NCI-H460 (cell line): ENCODE results near the gene CFDP1. TPM values are rescaled to one million over a fixed set of nuclear protein-coding genes. Genes with fewer than 3 reads are reported as not detected.
A peak's percentile ranks its signal among the peaks of the same experiment; 100 is the strongest.

Source experiments
- DNase-seq: peaks from one replicate; pipeline ENCODE4 v3.0.0-alpha.2; 2016; ENCODE audit warnings: low read depth; ENCODE audit errors: extremely low read depth
- total RNA-seq: library from RNA; depleted of rRNA; stranded (reverse); fragments of >200 nt; shearing (Covaris generic); gene quantifications from 2 replicates; pipeline ENCODE4 v1.2.3, GENCODE V29; 2014

Gene CFDP1
- total RNA-seq, 1 experiment from 2014 or later = 23.7 TPM

DNA sequence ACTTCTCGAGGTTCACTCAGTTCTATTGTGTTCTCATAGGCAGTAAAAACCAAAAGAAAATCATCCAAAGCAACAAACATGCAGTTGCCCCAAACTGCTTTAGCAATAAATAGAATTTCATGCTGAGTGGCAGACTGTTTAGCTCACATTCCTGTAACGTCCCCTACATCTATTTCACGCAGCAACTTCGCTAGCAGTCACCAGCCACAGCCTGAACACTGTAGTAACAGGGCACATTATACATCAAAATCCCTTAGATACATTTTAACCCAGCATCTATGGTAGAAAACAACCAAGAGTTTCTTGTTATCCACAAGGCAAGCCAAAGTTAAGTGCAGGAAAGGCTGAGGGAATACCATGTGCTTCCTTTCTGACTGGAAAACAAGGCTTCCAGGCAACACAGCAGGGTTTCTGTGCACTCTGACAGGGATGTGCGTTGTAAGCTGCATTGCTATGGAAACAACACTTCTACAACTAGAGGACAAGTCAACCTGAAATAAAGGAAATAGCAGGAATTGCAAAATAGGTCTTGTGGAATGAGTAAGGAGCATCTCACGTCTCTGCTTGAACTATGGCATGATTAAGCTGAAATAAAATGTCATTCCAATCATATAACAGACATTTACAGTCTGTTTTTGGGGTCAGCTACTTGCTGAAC lies 55.4 kb downstream of the CFDP1 start:
- peak; percentile 15 for DNase-seq

DNA sequence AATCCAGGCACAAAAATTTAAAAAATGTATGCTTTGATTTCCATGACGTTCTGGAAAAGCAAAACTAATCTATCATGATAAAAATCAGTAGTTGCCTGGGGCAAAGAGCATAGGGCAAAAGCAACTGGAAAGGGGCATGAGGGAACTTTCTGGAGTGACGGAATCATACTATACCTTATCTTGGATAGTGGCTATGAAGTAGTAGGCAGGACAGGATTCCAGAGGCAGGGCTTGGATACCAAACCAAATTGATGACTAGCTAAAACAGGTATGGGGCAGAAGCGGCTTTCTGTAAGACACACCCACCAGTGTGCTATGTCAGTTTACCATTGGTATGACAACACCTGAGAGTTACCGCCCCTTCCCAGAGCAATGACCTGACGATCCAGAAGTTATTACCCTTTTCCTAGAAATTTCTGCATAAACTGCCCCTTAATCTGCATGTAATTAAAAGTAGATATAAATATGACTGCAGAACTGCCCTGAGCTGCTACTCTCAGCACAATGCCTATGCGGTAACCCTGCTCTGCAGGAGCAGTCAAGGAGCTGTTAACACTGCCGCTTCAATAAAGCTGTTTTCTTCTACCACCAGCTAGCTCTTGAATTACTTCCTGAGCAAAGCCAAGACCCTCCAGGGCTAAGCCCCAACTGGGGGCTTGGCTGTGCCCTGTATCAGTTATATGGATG lies 56.7 kb downstream of the CFDP1 start:
- DNase-seq = no peak

DNA sequence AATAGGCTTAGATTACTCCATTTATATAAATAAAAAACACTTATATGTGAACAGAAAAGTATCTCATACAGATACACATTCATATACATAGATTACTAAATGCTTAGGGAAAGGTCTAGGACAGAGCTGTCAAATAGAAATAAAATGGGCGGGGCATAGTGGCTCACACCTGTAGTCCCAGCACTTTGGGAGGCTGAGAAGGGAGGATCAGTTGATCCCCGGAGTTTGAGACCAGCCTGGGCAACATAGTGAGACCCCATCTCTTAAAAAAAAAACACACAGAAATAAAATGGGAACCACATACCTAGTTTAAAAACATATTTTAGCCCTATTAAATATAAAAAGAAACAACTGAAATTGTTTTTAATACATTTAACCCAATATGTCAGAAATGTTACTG lies 58.9 kb downstream of the CFDP1 start:
- DNase-seq = no peak

DNA sequence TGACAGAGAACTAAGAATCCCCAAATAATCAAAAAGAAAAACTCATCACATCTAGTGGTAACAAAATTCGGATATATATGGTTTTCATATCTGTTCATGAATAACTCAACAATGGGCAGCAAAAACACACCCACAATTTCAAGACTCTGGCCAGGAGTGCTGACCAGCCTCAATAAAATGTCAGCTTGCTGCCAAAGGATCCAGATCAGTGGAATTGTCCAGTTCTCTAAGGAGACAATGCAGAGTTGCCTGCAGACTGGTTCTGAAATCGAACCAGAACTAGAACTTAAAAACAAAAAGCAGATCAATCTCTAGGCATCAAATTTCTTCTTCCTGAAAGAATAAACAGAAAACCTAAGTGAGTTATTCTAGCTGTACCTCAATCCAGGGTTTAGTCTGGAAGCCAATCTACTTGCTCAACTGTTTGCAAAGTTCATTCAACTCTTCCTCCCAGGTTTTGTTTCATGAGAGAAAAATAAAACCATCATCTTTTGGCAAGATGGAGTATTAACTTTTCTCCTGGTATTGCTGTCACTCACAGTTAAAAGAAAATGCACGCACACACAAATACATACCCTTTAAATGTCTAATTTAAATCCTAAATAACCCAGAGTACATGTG lies 61.0 kb downstream of the CFDP1 start:
- no peak for DNase-seq

DNA sequence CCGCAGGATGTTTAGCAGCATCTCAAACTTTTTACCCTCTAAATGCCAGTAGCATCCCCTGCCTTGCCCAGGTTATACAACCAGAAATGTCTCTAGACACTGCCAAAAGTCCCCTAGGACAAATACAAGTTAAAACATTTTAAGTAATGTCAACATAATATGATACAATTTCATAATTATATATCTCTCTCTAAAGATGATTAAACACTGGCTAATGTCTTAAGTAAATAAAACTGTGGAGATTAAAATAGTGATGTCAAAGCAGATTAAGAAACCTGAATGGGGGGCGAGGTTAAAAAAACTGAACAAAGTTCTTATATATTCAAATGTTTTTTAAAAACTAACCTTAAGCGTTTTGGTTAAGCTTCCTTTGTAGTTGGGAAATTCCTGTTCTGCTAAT lies 62.1 kb downstream of the CFDP1 start:
- no peak for DNase-seq

DNA sequence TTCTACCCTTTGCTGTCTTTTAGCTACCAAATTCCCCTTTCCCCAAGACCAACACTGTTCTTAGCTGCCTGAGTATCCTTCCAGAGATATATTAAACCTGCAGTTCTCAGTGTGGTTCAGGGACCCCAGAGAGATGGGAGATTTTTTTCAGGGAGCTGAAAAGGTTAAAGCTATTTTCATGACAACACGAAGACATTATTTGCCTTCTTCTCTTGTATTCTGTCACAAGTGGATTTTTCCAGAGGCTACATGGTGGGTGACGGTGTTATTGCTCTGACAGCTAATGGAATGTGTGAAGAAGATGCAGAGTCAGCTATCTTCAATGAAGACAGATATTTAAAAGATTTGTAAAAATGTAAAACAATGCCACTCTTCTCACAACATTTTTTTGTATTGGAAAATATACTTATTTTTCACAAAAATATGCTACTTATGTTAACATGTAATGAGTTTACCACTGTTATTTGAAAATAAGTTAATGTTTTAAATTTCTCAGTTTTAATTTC lies 69.0 kb downstream of the CFDP1 start:
- DNase-seq = no peak

DNA sequence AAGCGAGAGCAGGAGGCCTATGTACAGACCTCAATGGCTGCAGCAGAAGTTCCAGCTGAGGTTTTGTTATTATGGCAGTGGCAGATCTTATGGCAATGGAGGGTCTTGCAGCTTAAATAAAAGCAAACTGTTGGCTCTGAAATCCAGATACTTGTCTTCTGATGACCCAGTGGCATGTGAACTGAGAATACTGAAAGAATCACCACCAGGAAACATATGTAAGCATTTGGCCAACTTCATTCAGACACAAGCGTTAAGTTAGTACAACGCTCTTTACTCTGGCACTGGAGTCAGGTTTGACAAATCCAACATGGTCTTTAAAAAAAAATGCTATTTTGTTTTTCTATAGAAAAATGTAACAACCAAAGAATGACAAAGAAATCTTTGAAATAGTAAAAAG lies 70.5 kb downstream of the CFDP1 start:
- no peak for DNase-seq

DNA sequence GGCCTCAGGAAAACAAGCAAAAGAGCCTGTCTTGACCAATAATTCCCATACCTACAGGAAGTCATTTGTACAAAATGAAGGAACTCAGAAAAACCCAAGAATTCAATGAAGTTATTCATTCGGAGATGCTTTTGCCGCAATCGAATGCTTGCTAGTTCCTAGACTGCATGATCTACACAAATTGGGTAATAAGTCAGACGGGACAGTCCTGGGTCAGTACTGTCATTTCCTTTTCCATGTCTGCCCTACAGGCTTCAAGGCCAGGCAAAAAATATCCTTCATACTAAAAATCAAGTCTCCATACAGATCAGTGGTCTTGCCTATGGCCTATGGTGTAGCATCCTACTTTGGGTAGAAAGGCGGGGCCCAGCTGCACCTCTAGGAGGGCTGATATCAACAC lies 71.4 kb downstream of the CFDP1 start:
- no peak for DNase-seq

DNA sequence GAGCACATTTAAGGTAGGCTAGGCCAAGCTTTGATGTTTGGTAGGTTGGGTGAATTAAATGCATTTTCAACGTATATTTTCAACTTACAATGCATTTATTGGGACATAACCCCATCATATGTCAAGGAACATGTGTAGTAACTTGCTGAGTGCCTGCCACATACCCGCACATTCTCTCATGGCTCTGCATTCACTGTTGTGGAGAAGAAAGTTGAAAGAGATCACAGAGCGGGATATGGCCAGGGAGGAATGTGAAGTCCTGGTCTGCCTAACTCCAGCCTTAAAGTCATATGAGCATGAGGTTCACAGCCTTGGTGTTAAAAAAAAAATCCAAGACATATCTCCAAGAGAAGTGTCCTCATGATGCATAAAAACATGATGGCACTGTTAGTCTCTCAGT lies 79.1 kb downstream of the CFDP1 start:
- no peak for DNase-seq

DNA sequence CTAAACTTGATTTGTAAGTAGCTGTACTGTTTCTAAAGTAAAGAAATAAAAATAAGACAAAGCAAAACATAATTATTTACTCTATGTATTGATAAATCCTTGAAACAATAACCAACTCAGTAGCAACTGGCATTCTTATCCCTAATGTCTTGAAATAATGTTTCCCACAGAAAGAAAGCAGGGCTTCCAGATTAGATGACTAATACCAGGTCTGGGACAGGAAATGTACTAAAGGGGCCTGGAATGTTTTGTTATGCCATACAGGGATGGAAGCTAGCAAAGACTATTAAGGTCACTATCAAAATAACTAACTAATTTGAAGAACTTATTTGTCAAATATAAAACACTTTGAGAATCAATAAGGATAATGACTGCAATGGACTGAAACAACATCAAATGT lies 82.1 kb downstream of the CFDP1 start:
- DNase-seq = no peak

DNA sequence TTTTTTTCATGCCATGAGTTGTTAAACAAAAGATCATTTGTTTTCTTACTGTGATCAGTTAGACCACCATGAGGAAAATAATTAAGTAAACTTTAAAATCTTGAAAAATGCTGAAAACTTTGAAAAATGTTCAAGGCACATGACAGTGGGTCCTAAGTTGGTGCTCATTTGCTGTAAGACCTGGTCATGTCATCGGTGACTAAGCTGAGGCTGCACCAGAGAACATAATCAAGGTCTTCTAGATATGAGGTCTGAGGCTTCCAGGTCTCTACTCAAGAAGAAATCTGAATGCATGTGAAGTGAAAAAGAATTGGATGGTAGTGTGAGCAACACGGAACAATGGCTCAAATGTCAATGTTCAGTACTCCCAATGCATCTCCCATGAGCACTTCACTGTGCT lies 87.6 kb downstream of the CFDP1 start:
- no peak for DNase-seq

DNA sequence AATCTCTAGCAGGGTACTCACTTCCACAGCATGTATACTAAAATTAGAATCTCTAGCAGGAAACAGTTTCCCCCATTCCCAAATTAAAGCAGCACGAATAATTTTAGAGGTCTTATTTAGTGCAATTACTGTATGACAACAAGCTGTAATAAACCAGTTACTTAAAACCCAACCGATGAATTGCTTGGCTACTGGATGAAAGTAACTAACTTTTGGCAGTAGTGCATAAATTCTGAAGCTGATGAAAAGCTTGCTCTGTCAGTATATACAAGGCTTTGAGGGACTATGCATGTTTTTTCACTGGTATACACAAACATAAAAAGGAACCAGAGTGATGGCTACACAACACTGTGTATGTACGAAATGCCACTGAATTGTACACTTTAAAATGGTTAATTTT lies 89.4 kb downstream of the CFDP1 start:
- DNase-seq = no peak

DNA sequence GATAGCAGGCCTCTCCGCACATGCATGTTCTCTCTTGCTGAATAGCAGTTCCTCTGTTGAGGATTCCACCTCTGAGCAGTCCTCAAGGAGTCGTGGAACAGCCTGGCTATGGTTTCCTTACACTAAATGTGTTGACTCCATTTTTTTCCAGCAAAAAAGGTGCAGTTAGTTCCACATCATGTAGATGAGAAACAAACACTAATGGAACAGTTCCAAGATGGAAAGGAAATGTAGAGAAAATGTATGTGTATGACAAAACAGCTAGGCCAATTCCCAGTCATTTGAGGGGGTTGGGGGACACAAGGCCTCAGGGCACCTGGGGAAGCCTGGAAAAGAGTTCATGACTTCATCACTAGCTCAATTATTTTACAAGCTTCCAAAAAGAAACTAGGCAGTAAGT lies 90.0 kb downstream of the CFDP1 start:
- no peak for DNase-seq

DNA sequence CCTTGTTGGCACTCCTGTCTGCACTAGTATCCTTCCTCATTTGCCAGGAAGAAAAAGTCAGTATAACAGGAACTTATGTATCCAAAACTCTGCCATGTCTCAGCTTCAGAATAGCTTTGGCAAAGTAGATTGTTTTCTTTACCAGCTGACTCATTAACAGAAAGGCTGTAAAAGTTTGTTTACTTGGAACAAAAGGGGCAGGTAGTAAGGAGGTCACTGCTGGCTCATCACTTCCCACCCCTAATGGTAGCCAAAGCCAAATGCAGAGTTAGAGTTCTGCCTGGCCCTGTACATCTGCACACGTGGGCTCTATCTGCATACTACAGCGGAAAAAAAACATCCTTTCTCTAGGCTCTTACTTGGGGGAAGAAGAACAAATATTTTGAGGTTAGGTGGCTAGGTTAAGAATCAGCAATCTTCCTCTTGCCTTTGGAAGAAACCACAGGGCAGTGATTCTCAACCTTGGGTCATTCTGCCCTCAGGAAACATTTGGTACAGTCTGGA lies 90.9 kb downstream of the CFDP1 start:
- DNase-seq = no peak

DNA sequence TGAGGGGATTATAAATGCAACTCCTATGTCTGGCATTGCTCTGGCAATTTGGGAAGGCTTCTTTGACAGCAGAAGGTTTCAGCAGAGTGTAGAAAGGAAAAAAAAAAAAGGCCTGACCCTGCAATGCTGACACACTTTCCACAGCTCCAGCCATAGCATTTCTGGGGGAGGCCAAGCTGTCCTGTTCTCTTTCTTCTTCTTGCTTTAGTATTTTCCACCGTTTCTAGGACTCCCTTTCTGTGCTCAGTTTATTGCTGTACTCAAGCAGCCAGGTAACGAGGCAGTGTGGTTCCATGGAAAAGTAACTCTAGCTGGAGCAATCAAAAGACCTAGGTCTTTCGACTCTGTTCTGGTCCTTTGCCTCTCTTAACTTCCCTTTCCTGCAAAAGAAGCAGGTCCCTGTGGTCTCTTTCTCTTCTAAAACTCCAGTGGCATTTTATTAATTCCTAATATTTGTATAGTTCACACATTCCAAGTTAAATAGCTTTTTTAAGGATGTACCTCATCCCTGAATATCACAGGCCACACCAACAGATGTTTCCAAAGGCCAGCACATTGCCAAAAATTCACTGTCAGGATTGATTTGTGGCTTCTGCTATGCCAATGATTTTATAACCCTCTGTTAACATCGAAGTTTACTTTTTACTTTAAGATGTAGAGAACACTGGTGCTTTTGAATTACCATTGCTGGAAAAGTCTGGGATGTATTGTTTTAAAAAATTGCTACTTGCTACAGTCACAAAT lies 91.6 kb downstream of the CFDP1 start:
- no peak for DNase-seq

DNA sequence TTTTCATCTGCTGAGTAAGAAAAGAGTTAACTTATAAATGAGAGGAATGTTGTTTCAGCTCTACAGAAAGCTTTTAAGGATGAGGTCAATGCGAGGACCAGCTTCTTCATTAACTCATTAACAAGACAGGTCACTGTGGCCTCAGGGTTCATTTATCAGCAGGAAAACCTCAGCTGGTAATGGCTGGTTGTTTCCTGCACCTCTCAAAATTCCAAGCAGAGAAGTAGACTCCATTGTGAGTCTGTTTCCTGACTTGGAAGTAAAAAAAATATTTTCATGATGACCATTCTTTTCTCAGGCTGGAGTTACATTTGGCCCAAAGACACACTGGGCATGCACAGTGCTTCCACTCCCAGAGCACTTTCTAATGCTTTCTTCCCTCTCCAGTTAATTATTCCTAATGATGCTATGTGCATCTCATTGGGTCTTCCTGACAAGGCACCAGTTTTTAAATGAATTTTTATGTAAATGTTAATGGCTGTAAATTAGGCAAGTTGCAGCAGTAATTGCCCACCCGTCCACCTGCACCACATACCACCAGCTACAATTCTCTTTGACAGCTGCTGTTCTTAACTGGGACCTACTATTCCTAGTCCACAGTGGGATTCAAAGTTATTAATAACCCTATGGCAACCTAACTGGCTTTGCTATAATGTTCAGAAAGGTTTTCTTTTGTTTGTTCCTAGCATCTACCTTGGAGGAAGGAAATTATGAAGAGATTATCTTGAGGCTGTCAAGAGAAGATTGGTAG lies 92.4 kb downstream of the CFDP1 start:
- no peak for DNase-seq

DNA sequence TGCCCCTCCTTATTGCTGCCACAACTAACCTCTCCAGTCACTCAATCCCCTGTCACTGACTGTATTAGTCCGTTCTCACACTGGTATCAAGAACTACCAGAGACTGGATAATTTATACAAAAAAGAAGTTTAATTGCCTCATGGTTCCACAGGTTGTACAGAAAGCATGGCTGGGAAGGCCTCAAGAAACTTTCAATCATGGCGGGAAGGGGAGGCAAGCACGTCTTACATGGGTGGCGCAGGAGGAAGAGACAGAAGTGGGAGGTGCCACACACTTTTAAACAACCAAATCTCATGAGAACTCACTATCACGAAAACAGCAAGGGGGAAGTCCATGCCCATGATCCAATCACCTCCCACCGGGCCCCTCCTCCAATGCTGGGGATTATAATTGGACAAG lies 95.9 kb downstream of the CFDP1 start:
- no peak for DNase-seq

DNA sequence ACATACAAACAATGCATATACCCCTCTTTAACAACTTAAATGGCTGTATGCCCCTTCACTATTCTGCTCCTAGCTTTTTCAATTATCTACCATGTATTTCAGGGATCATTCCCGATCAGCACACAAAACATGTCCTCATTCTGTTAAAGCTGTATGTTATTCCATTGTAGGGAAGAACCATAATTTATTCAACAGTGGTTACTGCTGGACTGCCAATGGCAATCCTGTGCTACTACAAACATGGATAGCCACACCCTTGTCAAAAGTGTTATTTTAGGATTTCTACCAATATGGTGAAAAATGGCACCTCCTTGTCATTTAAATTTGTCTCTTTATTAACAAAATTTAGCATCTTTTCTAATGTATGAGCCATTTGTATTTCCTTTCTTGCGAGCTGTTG lies 96.8 kb downstream of the CFDP1 start:
- DNase-seq = no peak

DNA sequence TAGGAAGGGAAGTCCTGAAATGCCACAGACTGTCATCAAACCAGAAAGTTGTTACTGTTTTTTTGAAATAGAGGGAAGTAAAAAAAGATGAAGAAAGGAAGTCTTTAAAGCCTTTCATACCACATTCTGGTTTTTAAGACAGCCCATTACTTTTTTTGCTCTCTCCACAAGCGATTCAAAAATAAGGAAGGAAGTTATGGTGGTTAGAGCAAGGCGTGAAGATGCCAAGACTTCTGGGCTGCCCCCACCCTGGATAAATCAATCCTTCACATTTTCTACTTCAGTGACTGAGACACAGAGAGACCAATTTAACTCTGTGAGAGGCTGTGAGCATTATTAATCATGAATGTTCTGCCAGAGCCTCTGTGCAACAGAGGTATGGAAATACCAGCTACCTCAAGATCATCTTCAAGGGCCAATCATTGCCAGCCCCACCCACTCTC lies 99.6 kb downstream of the CFDP1 start:
- DNase-seq = no peak

DNA sequence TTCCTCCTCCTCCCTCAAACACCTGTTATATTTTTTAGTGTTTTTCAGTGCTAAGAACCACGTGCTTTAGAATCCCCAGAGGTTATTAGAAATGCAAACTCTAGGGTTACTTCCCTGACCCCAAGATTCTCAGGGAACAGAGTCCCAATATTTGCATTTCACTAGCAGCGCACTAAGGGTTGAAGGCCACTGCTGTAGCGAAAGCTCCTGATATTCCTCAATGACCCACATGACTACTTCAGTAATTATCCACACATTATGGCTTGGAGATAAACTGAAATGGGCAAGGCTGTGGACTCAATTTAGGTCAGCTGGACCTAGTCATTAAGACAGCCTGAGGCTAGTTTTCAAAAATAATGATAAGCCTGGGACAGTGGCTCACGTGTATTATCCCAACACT lies 103.4 kb downstream of the CFDP1 start:
- no peak for DNase-seq
